Mucosa of gallbladder (tissue), 1 donor: ENCODE results near the gene AGA. TPM values are rescaled to one million over a fixed set of nuclear protein-coding genes. Genes with fewer than 3 reads are reported as not detected.

ENCODE experiments used
- DNase-seq: peaks from one replicate; pipeline ENCODE4 v3.0.0-alpha.2; 2020; ENCODE audit warnings: low spot score
- total RNA-seq: library from RNA; stranded (reverse); gene quantifications from one replicate; pipeline ENCODE4 v1.2.1, GENCODE V29; 2021
- donor health status: DM: no; HTN: no; CAD: no.

The AGA gene
- total RNA-seq, 1 donor from 2014 or later = 38.9 TPM

- no peak for DNase-seq
Measured at GRCh38 chr4:177386278-177386815, 55.9 kb downstream of the AGA start.

DNA sequence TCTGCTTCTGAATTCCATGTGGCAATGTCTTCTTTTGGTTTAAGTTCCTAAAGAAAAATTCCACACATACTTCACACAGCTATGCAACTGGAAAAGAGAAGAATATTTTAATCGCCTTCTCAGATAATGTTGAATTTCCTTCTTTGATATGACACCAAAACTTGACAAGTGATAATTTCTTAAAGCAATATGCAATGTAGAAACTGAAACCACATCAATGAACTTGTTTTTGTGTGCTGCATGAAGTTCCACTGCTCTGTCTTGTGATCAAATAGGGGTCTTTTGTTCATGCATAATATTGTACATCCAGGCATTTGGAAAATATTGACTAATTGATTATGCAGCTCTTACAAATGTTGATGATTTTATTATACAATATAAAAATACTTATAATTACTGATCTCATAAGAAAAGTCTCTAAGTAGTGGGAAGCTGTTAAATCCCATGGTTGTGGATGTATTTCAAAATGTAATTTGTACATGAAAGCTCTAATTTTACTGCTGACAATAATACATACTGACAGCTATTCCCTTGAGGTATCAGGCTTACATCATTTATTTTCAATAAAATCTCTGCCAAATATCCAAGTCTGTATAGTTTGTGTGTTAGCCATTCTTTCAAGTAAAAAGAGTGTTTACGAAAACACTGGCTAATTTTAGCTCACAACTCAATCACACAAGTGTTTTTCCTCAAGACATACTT is 56.5 kb downstream of the AGA start:
- DNase-seq = no peak

GRCh38 chr4:177384856-177385397 is 57.3 kb downstream of the AGA start:
- no peak for DNase-seq

DNA sequence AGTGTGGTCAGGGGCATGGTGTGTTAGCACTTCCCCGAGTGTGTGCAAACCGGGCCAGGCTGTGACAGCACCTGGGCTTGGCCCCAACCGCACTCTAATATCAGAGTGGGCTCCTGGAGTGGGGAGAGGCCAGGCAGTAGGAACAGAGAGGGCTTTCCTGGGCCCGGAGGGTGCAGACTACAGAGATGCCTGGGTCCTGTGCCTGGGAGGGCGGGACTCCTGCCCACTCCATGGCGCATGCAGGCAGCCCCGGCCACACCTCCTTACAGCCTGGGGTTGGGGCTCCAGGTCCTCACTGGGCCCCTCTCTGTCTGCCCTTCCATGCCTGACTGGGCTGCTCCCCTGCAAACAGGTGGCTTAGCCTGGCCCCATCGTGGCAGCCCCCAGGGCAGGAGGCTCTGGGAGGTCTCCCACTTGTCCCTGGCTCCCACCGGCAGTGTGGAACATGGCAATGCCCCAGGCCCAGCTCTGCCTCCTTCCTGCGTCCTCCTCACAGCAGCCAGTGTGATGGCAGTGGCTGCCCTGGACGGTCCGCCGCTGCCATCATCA is 60.4 kb downstream of the AGA start:
- no peak for DNase-seq

Other genes starting within 250 kb of the AGA start
- 0.46 TPM for gene NEIL3, start 132.6 kb downstream of the AGA start, total RNA-seq